ENCODE results near the gene RB1.

DNA sequence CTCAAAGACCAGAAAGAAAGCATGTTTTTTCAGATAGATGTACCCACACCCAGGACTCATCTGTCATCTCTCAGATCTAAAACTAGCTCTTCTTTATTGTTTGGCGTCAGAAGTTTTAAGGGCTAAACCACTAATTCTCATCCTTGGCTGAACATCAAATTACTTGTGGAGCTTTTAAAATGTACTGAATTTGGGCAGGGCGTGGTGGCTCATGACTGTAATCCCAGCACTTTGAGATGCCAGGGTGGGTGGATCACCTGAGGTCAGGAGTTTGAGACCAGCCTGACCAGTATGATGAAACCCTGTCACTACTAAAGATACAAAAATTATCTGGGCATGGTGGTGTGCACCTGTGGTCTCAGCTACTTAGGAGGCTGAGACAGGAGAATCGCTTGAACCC is 181.9 kb downstream of the RB1 start:
- TF ChIP-seq, protein P1, sequence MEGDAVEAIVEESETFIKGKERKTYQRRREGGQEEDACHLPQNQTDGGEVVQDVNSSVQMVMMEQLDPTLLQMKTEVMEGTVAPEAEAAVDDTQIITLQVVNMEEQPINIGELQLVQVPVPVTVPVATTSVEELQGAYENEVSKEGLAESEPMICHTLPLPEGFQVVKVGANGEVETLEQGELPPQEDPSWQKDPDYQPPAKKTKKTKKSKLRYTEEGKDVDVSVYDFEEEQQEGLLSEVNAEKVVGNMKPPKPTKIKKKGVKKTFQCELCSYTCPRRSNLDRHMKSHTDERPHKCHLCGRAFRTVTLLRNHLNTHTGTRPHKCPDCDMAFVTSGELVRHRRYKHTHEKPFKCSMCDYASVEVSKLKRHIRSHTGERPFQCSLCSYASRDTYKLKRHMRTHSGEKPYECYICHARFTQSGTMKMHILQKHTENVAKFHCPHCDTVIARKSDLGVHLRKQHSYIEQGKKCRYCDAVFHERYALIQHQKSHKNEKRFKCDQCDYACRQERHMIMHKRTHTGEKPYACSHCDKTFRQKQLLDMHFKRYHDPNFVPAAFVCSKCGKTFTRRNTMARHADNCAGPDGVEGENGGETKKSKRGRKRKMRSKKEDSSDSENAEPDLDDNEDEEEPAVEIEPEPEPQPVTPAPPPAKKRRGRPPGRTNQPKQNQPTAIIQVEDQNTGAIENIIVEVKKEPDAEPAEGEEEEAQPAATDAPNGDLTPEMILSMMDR (IDR thresholded peaks at IDR 0.05 in 2 of 3, conservative IDR thresholded peaks at IDR 0.05 in 1 of 3; ENCODE audit: borderline replicate concordance in 1 of 3, insufficient read depth in 1 of 3, low read depth in 2 of 3, low read length in 2 of 3) = no peak
- no peak for TF ChIP-seq ZNF274 (IDR thresholded peaks at IDR 0.05; ENCODE audit: low read depth, low read length)
- TF ChIP-seq EZH2 (IDR thresholded peaks at IDR 0.05) = no peak
